Endothelial cell of umbilical vein (primary cell): ENCODE measurements around the gene GDPGP1. TPM values are rescaled to one million over a fixed set of nuclear protein-coding genes. Genes with fewer than 3 reads are reported as not detected.
"Not testable (repeated sequence)": the region's sequence is repeated elsewhere in the genome, so short reads cannot be mapped to it uniquely, and the experiment has no call there.

Experiments used
- BruUV-seq: library from RNA; stranded (reverse); fragments of 400-500 nt; replicated peaks from 2 replicates; lab custom pipeline; 2021; lab: Mats Ljungman, UMichigan
- CTCF ChIA-PET: fragments of 300-600, 350-600 bp; sonication (Branson Sonifier 250); formaldehyde crosslinking; loops from one replicate; lab custom pipeline; 2021; ENCODE audit warnings: antibody characterized with exemption, inconsistent platforms; lab: Charles Lee
- POLR2A ChIA-PET: fragments of 300-600, 350-600 bp; sonication (Branson Sonifier 250); formaldehyde crosslinking; loops from one replicate; lab custom pipeline; 2021; ENCODE audit warnings: antibody characterized with exemption, inconsistent platforms; lab: Charles Lee
- DNase-seq: peaks from one replicate; pipeline ENCODE4 v3.0.0-alpha.2; 2011; ENCODE audit warnings: low read depth, low spot score
- FAIRE-seq: peaks from 2 replicates; lab custom pipeline; 2011; peaks lifted over from hg19 to GRCh38; lab: Jason Lieb, UNC
- H2AFZ ChIP-seq: 2 replicates; pipeline ENCODE4 v1.6.0; 2012; ENCODE audit warnings: low read depth, low read length, control low read depth, inconsistent platforms
- H3K27ac ChIP-seq: 2 replicates; pipeline ENCODE4 v1.5.1; 2011; ENCODE audit warnings: low read depth, mild to moderate bottlenecking, control low read depth, low read length, moderate library complexity; ENCODE audit not compliant: insufficient read depth
- H3K27me3 ChIP-seq, 2 experiments: 2 replicates each; pipeline versions ENCODE4 v1.6.0 to v1.6.1; 2011; ENCODE audit warnings: low read length in 2 of 2, mixed read lengths in 1 of 2; ENCODE audit not compliant: control insufficient read depth in 2 of 2, insufficient read depth in 2 of 2
- H3K36me3 ChIP-seq, 2 experiments: 2 replicates in 1 of 2; 3 replicates in 1 of 2; pipeline ENCODE4 v1.5.1; 2011; ENCODE audit warnings: low read length in 2 of 2, mild to moderate bottlenecking in 1 of 2, moderate library complexity in 1 of 2; ENCODE audit not compliant: control insufficient read depth in 2 of 2, insufficient read depth in 2 of 2; ENCODE audit errors: extremely low read depth in 1 of 2
- H3K4me1 ChIP-seq: 3 replicates; pipeline ENCODE4 v1.5.1; 2011; ENCODE audit warnings: mild to moderate bottlenecking, low read length; ENCODE audit not compliant: control insufficient read depth, insufficient read depth; ENCODE audit errors: extremely low read depth
- H3K4me2 ChIP-seq: 2 replicates; pipeline ENCODE4 v1.6.1; 2011; ENCODE audit warnings: low read length, control low read depth, mixed read lengths; ENCODE audit not compliant: insufficient read depth
- H3K4me3 ChIP-seq, 3 experiments: fragments of 200-600 bp in 1 of 3; sonication (generic), shearing (Covaris generic) in 1 of 3; replicated peaks in 1 of 3; 2 replicates each; pipeline ENCODE4 v1.5.1; 2011 to 2016; ENCODE audit warnings: control low read depth in 3 of 3, low read length in 3 of 3, mild to moderate bottlenecking in 2 of 3, inconsistent platforms in 1 of 3, low read depth in 1 of 3, moderate library complexity in 1 of 3; ENCODE audit not compliant: insufficient read depth in 1 of 3
- H3K79me2 ChIP-seq: 2 replicates; pipeline ENCODE4 v1.6.0; 2012; ENCODE audit warnings: low read length, inconsistent platforms; ENCODE audit not compliant: control insufficient read depth, insufficient read depth
- H3K9ac ChIP-seq: replicated peaks from 2 replicates; pipeline ENCODE3; 2011; ENCODE audit warnings: low read length, control low read depth; ENCODE audit not compliant: insufficient read depth; ENCODE audit errors: extremely low read depth
- H3K9me1 ChIP-seq: replicated peaks from 3 replicates; pipeline ENCODE4 v1.6.0; 2011; ENCODE audit warnings: mild to moderate bottlenecking, low read length; ENCODE audit not compliant: control insufficient read depth, insufficient read depth; ENCODE audit errors: extremely low read depth
- H3K9me3 ChIP-seq: replicated peaks from 2 replicates; pipeline ENCODE4 v1.5.1; 2012; ENCODE audit warnings: low read length, inconsistent platforms; ENCODE audit not compliant: control insufficient read depth, insufficient read depth
- H4K20me1 ChIP-seq: replicated peaks from 2 replicates; pipeline ENCODE3; 2011; ENCODE audit warnings: mild to moderate bottlenecking, low read length; ENCODE audit not compliant: control insufficient read depth, insufficient read depth; ENCODE audit errors: extremely low read depth
- dilution Hi-C: fragments of 300-500 bp; cut with MboI; formaldehyde crosslinking; loops from one replicate; pipeline ENCODE4 v1.15.0; 2019; ENCODE audit warnings: low sequenced_read_pairs; ENCODE audit not compliant: extremely low pct_ligation_motif_present
- intact Hi-C: fragments of 100-400 bp; cut with micrococcal nuclease; formaldehyde crosslinking; loops from one replicate; pipeline ENCODE4 v1.10.0; 2022
- polyA plus RNA-seq, 4 experiments: library from polyadenylated mRNA; depleted of rRNA in 3 of 4; stranded (reverse) in 3 of 4; unstranded in 1 of 4; fragments of >200 nt; gene quantifications; 2 replicates each; pipeline versions ENCODE4 v1.2.1 to v1.2.3, GENCODE V29; 2011 to 2012; ENCODE audit warnings: missing spikeins in 1 of 4
- total RNA-seq: library from RNA; stranded (reverse); gene quantifications from 2 replicates; pipeline ENCODE4 v1.2.3, GENCODE V29; 2021

Gene GDPGP1
- total and polyA plus RNA-seq, 2 donors (not counting 3 experiments of a cell fraction or from before 2014, with no cell fraction given) = 4.8 to 7.2 TPM

- not testable (repeated sequence) for FAIRE-seq, H3K27ac ChIP-seq
These were observed 44.5 kb downstream of the GDPGP1 start for GRCh38 chr15:90278467-90278866.

GRCh38 chr15:90280743-90281142 lies 46.7 kb downstream of the GDPGP1 start:
- H3K9ac ChIP-seq, H3K9me3 ChIP-seq, H3K36me3 ChIP-seq, H3K27me3 ChIP-seq, H3K79me2 ChIP-seq, H3K4me3 ChIP-seq, POLR2A ChIA-PET, intact Hi-C loops, FAIRE-seq, H3K4me2 ChIP-seq, H4K20me1 ChIP-seq, H3K27ac ChIP-seq, H3K4me1 ChIP-seq, H2AFZ ChIP-seq, BruUV-seq, DNase-seq, H3K9me1 ChIP-seq, dilution Hi-C loops: not testable (repeated sequence)
- CTCF ChIA-PET = interaction anchor here (0.6 to 1.2 kb wide), 4 partner anchors 48 to 200 kb away, joined by 3 to 4 read pairs (median 3); no protein-coding TSS in a partner anchor

More at GRCh38 chr15:90278467-90278866, 44.5 kb downstream of the GDPGP1 start:
- BruUV-seq, intact Hi-C loops, H3K9me3 ChIP-seq, H3K79me2 ChIP-seq, H3K27me3 ChIP-seq, H2AFZ ChIP-seq, H3K4me2 ChIP-seq, H3K9me1 ChIP-seq, H3K9ac ChIP-seq, H4K20me1 ChIP-seq, H3K4me3 ChIP-seq, POLR2A ChIA-PET, H3K4me1 ChIP-seq, dilution Hi-C loops, CTCF ChIA-PET, H3K36me3 ChIP-seq, DNase-seq: not testable (repeated sequence)

- intact Hi-C loops, H3K9me3 ChIP-seq, H3K9ac ChIP-seq, H3K27me3 ChIP-seq, dilution Hi-C loops, H3K4me2 ChIP-seq, H3K36me3 ChIP-seq, H3K4me3 ChIP-seq, DNase-seq, H4K20me1 ChIP-seq, H3K79me2 ChIP-seq, H3K27ac ChIP-seq, FAIRE-seq, H3K9me1 ChIP-seq, BruUV-seq, H3K4me1 ChIP-seq, H2AFZ ChIP-seq: not testable (repeated sequence)
- ChIA-PET CTCF (interaction anchor here (1.1 to 1.9 kb wide), 4 partner anchors 10 to 62 kb away, joined by 3 to 7 read pairs (median 4); no protein-coding TSS in a partner anchor), POLR2A (interaction anchor here (0.6 kb wide), 1 partner anchor 139 kb away, joined by 3 read pairs; no protein-coding TSS in a partner anchor)
These were observed 47.6 kb downstream of the GDPGP1 start for GRCh38 chr15:90281637-90282036.
